ENCODE data around the gene CCDC12. TPM values are rescaled to one million over a fixed set of nuclear protein-coding genes. Genes with fewer than 3 reads are reported as not detected.

Gene CCDC12
- total RNA-seq, 6 experiments from 2014 or later: 14.6 to 24.2 (median 17.0) TPM

DNA sequence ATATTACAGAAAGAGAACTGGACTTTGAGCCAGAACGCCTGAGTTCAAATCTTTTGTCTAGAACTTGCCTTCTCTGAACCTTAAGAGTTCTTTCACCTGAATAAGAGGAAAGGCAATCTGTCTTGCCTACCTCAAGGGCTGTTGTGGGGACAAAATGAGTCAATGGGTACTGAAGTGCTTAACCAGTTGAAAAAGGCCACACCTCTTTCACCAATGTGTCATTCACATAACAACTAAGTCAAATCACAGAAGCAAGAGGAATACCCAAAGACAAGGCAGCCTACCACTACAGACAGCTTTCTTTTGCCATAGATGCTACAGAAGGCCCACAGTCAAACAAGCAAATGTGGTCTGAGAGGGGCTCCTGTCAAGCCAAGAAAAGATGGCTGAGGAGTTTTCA lies 42.7 kb upstream of the CCDC12 start:
- no peak for TF ChIP-seq POLR2A (IDR thresholded peaks at IDR 0.05)
- TF ChIP-seq, protein P1, sequence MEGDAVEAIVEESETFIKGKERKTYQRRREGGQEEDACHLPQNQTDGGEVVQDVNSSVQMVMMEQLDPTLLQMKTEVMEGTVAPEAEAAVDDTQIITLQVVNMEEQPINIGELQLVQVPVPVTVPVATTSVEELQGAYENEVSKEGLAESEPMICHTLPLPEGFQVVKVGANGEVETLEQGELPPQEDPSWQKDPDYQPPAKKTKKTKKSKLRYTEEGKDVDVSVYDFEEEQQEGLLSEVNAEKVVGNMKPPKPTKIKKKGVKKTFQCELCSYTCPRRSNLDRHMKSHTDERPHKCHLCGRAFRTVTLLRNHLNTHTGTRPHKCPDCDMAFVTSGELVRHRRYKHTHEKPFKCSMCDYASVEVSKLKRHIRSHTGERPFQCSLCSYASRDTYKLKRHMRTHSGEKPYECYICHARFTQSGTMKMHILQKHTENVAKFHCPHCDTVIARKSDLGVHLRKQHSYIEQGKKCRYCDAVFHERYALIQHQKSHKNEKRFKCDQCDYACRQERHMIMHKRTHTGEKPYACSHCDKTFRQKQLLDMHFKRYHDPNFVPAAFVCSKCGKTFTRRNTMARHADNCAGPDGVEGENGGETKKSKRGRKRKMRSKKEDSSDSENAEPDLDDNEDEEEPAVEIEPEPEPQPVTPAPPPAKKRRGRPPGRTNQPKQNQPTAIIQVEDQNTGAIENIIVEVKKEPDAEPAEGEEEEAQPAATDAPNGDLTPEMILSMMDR (IDR thresholded peaks at IDR 0.05): no peak
- ATAC-seq (no peak), DNase-seq (no peak)
- no peaks in the 10 kb centered on the region for H3K27me3 ChIP-seq
- H3K9me3 ChIP-seq: no peaks in the 10 kb centered on the region
- peaks cover 0 to 48% (median 15%) of the 10 kb centered on the region in 4 donors for H3K4me1 ChIP-seq
- peaks cover 0 to 12% (median 0%) of the 10 kb centered on the region in 4 donors for H3K36me3 ChIP-seq
- intact Hi-C loops (cut with DNase I): no loop called here
- no peak overlapping the region for H3K27ac ChIP-seq
- 78% methylated on average over 1 of the region's 1 CpG for WGBS (ENCODE audit: insufficient coverage, low coverage, low lambda C conversion rate, missing lambda C conversion rate)
- no peak overlapping the region for H3K4me3 ChIP-seq

DNA sequence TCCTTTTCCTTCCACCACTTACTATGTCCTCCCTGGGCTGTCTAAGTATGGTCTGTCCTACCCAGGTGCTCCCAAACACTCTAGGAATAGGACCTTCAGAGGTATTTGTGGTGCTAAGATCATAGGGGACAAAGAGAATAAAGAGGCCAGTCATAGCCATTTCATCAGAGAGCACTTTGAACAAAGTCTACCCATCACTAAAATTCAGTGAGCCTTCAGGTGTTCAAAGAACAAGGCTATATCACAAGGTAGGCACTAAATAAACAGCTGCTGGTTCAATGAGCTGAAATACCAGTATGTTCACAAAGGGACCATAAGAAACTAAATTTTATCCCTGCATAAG lies 41.7 kb upstream of the CCDC12 start:
- H3K9me3 ChIP-seq: no peaks in the 10 kb centered on the region
- intact Hi-C loops (cut with DNase I): no loop called here
- peaks cover 0 to 12% (median 0%) of the 10 kb centered on the region in 4 donors for H3K36me3 ChIP-seq
- peaks cover 0 to 48% (median 15%) of the 10 kb centered on the region in 4 donors for H3K4me1 ChIP-seq
- DNase-seq (no peak), ATAC-seq (no peak)
- no peaks in the 10 kb centered on the region for H3K27me3 ChIP-seq
- TF ChIP-seq POLR2A (IDR thresholded peaks at IDR 0.05): no peak
- TF ChIP-seq, protein P1 (IDR thresholded peaks at IDR 0.05): no peak
- H3K27ac ChIP-seq: peak overlapping the region in 1 of 3 donors; percentile 33
- H3K4me3 ChIP-seq: no peak overlapping the region

GRCh38 chr3:47017504-47018268 lies 41.1 kb upstream of the CCDC12 start:
- intact Hi-C loops (cut with DNase I): no loop called here
- Histone ChIP-seq H3K27ac (peak overlapping the region in 1 of 3 donors; percentile 33), H3K4me1 (peaks cover 0 to 43% (median 15%) of the 10 kb centered on the region in 4 donors), H3K27me3 (no peaks in the 10 kb centered on the region), H3K4me3 (no peak overlapping the region), H3K36me3 (peaks cover 0 to 12% (median 0%) of the 10 kb centered on the region in 4 donors), H3K9me3 (no peaks in the 10 kb centered on the region)
- no peak for TF ChIP-seq POLR2A (IDR thresholded peaks at IDR 0.05)
- TF ChIP-seq, protein P1 (IDR thresholded peaks at IDR 0.05): no peak
- DNase-seq: no peak
- ATAC-seq: peak in 3 of 4 donors; percentile 9 to 40 (median 27)
- 43% methylated on average over 6 of the region's 6 CpGs for WGBS (ENCODE audit: insufficient coverage, low coverage, low lambda C conversion rate, missing lambda C conversion rate)

- Histone ChIP-seq H3K36me3 (peaks cover 0 to 12% (median 0%) of the 10 kb centered on the region in 4 donors), H3K4me3 (no peak overlapping the region), H3K9me3 (no peaks in the 10 kb centered on the region), H3K4me1 (peaks cover 0 to 37% (median 15%) of the 10 kb centered on the region in 4 donors), H3K27ac (peak overlapping the region in 1 of 3 donors; percentile 33), H3K27me3 (no peaks in the 10 kb centered on the region)
- peak in 2 of 4 donors; percentile 3 to 11 for ATAC-seq
- intact Hi-C loops (cut with DNase I): no loop called here
- 40% methylated on average over 1 of the region's 1 CpG for WGBS (ENCODE audit: insufficient coverage, low coverage, low lambda C conversion rate, missing lambda C conversion rate)
- DNase-seq: no peak
- TF ChIP-seq POLR2A (IDR thresholded peaks at IDR 0.05): no peak
- TF ChIP-seq, protein P1 (IDR thresholded peaks at IDR 0.05): no peak
Measured at GRCh38 chr3:47016934-47017435, 40.4 kb upstream of the CCDC12 start.
